Right cardiac atrium (tissue), 5 donors: ENCODE data around the gene ACTR2. TPM values are rescaled to one million over a fixed set of nuclear protein-coding genes. Genes with fewer than 3 reads are reported as not detected.

Source experiments
- ATAC-seq, 2 donors: fragments of 200-7000 bp; cut with Tn5 transposase; one replicate each; pipeline versions ENCODE4 v1.8.0 to v1.9.1; 2020; ENCODE audit warnings: moderate library complexity in 2 of 2, mild to moderate bottlenecking in 1 of 2
- DNase-seq, 3 donors: peaks; one replicate each; pipeline ENCODE4 v3.0.0-alpha.2; 2020
- H3K27ac ChIP-seq: one replicate; pipeline ENCODE4 v1.5.1; 2013; ENCODE audit warnings: mild to moderate bottlenecking, low read length, control low read depth, moderate library complexity
- H3K27me3 ChIP-seq: one replicate; pipeline ENCODE4 v1.6.1; 2013; ENCODE audit not compliant: control insufficient read depth, insufficient read depth
- H3K4me1 ChIP-seq: one replicate; pipeline ENCODE4 v1.6.1; 2013; ENCODE audit warnings: low read length; ENCODE audit not compliant: control insufficient read depth, insufficient read depth
- H3K4me3 ChIP-seq: one replicate; pipeline ENCODE4 v1.5.1; 2013; ENCODE audit warnings: low read length, control low read depth
- H3K9me3 ChIP-seq: one replicate; pipeline ENCODE4 v1.6.1; 2013; ENCODE audit warnings: low read length; ENCODE audit not compliant: control insufficient read depth
- WGBS: extraction: QIAGEN DNeasy Blood & Tissue Kit; methylation state at CpG from one replicate; pipeline ENCODE4 v1.1.7; 2013; 5-methylcytosine and 5-hydroxymethylcytosine counted together
- intact Hi-C, 4 donors: fragments of 100-400 bp; cut with DNase I; formaldehyde crosslinking; loops; one replicate each; pipeline versions ENCODE4 v1.11.0 to v1.14.0; 2022 to 2023
- polyA plus RNA-seq: library from polyadenylated mRNA; stranded (reverse); fragments of 200-250 nt; gene quantifications from one replicate; pipeline ENCODE4 v1.2.3, GENCODE V29; 2013
- total RNA-seq, 4 donors: library from RNA; stranded (reverse); fragmentation: NEBNext Ultra II Directional; extraction: Animal tissue kit (Norgen Biotek cat#: 25700); gene quantifications; one replicate each; pipeline ENCODE4 v1.2.1, GENCODE V29; 2021
- donor health status: healthy with polysubstance abuse.
- donor health status: DM: no; HTN: yes; CAD: no.
- donor health status: DM: no; HTN: no; CAD: no.
- donor health status: DM: no; HTN: yes; CAD: no; lungs with severe emphysema.
- donor health status: DM: yes; HTN: yes; CAD: no.

The ACTR2 gene
- total and polyA plus RNA-seq, 5 donors: 41.8 to 133 (median 112) TPM

DNA sequence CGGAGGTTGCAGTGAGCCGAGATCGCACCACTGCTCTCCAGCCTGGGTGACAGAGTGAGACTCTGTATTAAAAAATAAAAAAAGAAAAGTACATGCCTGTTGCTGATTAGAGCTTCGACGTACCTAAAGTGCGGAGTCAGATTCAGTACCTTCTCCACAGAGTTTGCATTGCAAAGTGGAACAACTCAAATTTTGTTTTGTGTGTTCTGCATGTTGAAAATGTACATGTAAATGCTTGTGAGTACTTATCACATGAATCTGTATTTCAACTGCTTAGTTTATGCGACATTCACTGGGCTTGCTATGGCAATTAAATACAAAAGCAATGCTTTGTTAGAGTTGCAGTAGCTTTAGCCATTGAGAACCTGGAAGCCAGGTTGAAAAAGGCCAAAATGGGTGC, 36.4 kb downstream of the ACTR2 start:
- DNase-seq (no peak), ATAC-seq (no peak)
- Histone ChIP-seq H3K27ac (no peak overlapping the region), H3K27me3 (no peaks in the 10 kb centered on the region), H3K9me3 (no peaks in the 10 kb centered on the region), H3K4me1 (no peaks in the 10 kb centered on the region), H3K4me3 (no peak overlapping the region)
- WGBS: 95% methylated on average over 7 of the region's 7 CpGs
- intact Hi-C loops: loop anchor here in 2 of 4 donors (5.0 kb wide), 2 partner anchors 288 to 308 kb away; no protein-coding TSS in a partner anchor

DNA sequence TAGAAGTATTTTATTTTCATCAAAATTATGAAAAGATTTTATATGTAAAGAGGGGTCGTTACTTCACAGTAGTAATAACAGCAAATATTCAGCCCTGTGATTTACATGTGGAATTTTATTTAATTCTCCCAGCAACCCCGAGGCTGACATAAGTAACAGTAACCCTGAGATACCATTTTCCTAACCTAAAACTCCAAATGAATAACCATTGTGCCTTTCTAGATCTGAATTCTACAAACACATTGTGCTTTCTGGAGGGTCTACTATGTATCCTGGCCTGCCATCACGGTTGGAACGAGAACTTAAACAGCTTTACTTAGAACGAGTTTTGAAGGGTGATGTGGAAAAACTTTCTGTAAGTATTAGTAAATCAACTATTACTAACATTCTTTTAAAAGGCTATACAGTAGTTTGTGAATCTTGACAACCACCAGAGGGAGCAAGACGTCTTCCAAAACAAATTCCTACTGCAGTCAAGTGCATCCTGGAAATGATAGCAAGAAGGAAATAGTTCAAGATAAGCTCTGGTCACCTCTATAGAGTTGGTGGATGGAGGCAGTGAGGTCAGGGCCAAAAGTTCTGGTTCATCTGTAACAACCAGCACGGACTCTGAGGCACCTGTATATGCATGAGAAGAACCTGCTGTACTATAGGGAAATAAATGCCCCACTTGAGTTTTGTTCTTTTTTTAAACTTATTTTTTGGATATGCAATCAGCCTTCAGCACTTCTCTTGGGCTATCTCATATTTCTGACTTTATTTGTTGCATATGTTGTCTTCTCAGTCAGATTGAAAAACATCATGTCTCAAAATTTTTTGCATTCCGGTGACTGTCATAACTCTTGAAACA, 37.4 kb downstream of the ACTR2 start:
- 40% methylated on average over 8 of the region's 8 CpGs for WGBS
- no peaks in the 10 kb centered on the region for H3K27me3 ChIP-seq
- no peak overlapping the region for H3K4me3 ChIP-seq
- no peaks in the 10 kb centered on the region for H3K9me3 ChIP-seq
- ATAC-seq (peak; percentile 78 to 79), DNase-seq (no peak)
- intact Hi-C loops: loop anchor here (5.0 kb wide), 4 partner anchors 167 to 307 kb away; partner anchors contain the start of gene SPRED2 (in 1 of the 4)
- no peak overlapping the region for H3K27ac ChIP-seq
- H3K4me1 ChIP-seq: no peaks in the 10 kb centered on the region

DNA sequence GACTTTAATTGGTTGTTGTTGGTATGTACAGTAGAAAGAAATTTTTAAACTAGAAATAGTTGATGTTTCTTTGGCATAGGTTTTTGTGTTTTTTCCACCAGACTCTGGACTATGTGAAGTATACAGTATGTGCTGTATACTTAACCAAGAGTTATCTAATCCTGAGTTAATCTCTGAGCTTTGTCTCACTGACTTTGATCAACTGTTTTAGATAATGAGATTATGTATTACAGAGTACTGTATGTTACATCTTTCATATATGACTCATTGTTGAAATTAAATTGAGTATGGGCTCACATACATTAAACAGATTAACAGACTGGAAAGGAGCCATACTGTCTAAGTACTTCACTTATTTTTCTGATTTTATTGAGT, 38.0 kb downstream of the ACTR2 start:
- Histone ChIP-seq H3K27ac (no peak overlapping the region), H3K4me1 (no peaks in the 10 kb centered on the region), H3K4me3 (no peak overlapping the region), H3K27me3 (no peaks in the 10 kb centered on the region), H3K9me3 (no peaks in the 10 kb centered on the region)
- DNase-seq (no peak), ATAC-seq (no peak)
- intact Hi-C loops: loop anchor here in 3 of 4 donors (5.0 kb wide), 4 partner anchors 167 to 307 kb away; partner anchors contain the start of gene SPRED2 (in 1 of the 3)

- WGBS: 97% methylated on average over 1 of the region's 1 CpG
- Histone ChIP-seq H3K9me3 (no peaks in the 10 kb centered on the region), H3K27me3 (no peaks in the 10 kb centered on the region), H3K27ac (no peak overlapping the region), H3K4me1 (no peaks in the 10 kb centered on the region), H3K4me3 (no peak overlapping the region)
- intact Hi-C loops: loop anchor here in 3 of 4 donors (5.0 kb wide), 4 partner anchors 165 to 305 kb away; partner anchors contain the start of gene SPRED2 (in 1 of the 3)
- DNase-seq: no peak
- ATAC-seq: no peak
Measured at GRCh38 chr2:65267008-65267407, 39.4 kb downstream of the ACTR2 start.

DNA sequence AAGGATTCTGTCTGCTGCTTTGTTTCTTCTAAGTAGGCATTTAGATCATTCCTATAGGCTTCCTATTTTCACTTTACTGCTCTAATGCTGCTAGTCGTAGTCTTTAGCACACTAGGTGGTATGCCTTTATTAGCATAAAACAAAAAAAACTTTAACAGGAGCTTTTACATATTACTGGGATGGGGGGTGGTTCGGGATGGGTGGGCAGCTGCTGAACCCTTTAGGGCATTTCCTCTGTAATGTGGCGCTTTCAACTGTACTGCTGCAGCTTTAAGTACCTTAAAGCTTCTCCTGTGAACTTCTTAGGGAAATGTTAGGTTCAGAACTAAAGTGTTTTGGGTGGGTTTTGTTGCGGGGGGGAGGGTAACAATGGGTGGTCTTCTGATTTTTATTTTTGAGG, 41.3 kb downstream of the ACTR2 start:
- DNase-seq: no peak
- no peaks in the 10 kb centered on the region for H3K27me3 ChIP-seq
- no peak overlapping the region for H3K4me3 ChIP-seq
- ATAC-seq: no peak
- intact Hi-C loops: loop anchor here in 3 of 4 donors (5.0 kb wide), 4 partner anchors 163 to 303 kb away; partner anchors contain the start of gene SPRED2 (in 1 of the 3)
- WGBS: 80% methylated on average over 4 of the region's 4 CpGs
- no peaks in the 10 kb centered on the region for H3K4me1 ChIP-seq
- H3K9me3 ChIP-seq: no peaks in the 10 kb centered on the region
- H3K27ac ChIP-seq: no peak overlapping the region

- WGBS: 98% methylated on average over 8 of the region's 8 CpGs
- Histone ChIP-seq H3K27me3 (no peaks in the 10 kb centered on the region), H3K27ac (no peak overlapping the region), H3K9me3 (no peaks in the 10 kb centered on the region), H3K4me3 (no peak overlapping the region), H3K4me1 (peaks cover 10% of the 10 kb centered on the region)
- ATAC-seq: no peak
- DNase-seq: no peak
- intact Hi-C loops: loop anchor here in 1 of 4 donors (10.0 kb wide), 1 partner anchor 161 kb away; the partner anchor contains the start of gene SPRED2
Measured at GRCh38 chr2:65273344-65273743, 45.7 kb downstream of the ACTR2 start.

DNA sequence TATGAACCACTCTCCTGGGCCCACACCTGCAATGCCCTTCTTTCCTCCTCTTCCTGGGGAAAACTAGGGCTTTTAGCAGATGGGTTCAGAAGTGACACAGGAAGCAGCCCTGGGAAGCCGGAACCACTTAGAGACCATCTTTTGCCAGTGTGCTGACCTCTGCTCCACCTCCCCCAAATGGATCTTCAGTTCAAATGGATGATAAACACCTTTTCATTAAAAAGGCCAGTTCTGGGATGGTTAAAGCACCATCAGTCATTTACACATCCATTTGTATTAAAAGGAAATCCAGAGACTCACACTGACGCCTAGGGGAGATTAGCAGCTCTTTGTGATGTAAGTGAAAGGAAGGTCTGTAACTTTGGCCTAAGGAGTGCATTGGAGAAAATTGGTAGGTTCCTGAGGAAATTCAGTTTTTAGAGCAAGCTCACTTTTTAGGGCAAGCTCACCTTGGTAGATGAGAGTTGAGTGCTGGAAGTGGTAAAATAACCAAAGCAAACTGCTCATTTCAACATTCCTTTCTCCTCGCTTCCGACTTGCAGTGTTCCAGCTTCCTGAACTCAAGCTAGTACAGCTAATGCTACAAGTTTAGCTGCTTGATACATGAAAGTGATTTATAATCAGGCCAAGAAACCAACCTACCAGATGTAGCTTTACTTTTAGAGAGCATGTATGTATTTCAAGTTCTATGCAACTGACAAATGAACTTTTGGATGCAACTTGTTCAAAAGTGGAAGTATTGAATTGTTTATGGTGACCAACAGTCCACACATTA, 47.7 kb downstream of the ACTR2 start:
- Histone ChIP-seq H3K4me3 (no peak overlapping the region), H3K4me1 (peaks cover 13% of the 10 kb centered on the region), H3K27me3 (no peaks in the 10 kb centered on the region), H3K9me3 (no peaks in the 10 kb centered on the region), H3K27ac (no peak overlapping the region)
- 64% methylated on average over 4 of the region's 4 CpGs for WGBS
- DNase-seq (no peak), ATAC-seq (no peak)
- intact Hi-C loops: loop anchor here in 1 of 4 donors (10.0 kb wide), 1 partner anchor 159 kb away; the partner anchor contains the start of gene SPRED2

GRCh38 chr2:65276609-65277008, 49.0 kb downstream of the ACTR2 start:
- 53% methylated on average over 5 of the region's 5 CpGs for WGBS
- intact Hi-C loops: loop anchor here in 1 of 4 donors (10.0 kb wide), 1 partner anchor 158 kb away; the partner anchor contains the start of gene SPRED2
- H3K4me3 ChIP-seq: no peak overlapping the region
- peak overlapping the region; percentile 32 for H3K27ac ChIP-seq
- peaks cover 13% of the 10 kb centered on the region for H3K4me1 ChIP-seq
- no peaks in the 10 kb centered on the region for H3K27me3 ChIP-seq
- ATAC-seq (no peak), DNase-seq (no peak)
- H3K9me3 ChIP-seq: no peaks in the 10 kb centered on the region

- no peak for ATAC-seq
- Histone ChIP-seq H3K4me1 (peaks cover 13% of the 10 kb centered on the region), H3K9me3 (no peaks in the 10 kb centered on the region), H3K27me3 (no peaks in the 10 kb centered on the region), H3K27ac (no peak overlapping the region), H3K4me3 (no peak overlapping the region)
- no peak for DNase-seq
- 65% methylated on average over 3 of the region's 3 CpGs for WGBS
- intact Hi-C loops: loop anchor here in 1 of 4 donors (10.0 kb wide), 1 partner anchor 158 kb away; the partner anchor contains the start of gene SPRED2
Measured at GRCh38 chr2:65277118-65277517, 49.5 kb downstream of the ACTR2 start.

- ATAC-seq: peak; percentile 45 to 54
- no peak for DNase-seq
- Histone ChIP-seq H3K9me3 (no peaks in the 10 kb centered on the region), H3K4me3 (no peak overlapping the region), H3K4me1 (peaks cover 16% of the 10 kb centered on the region), H3K27ac (no peak overlapping the region), H3K27me3 (no peaks in the 10 kb centered on the region)
- intact Hi-C loops: loop anchor here in 1 of 4 donors (10.0 kb wide), 1 partner anchor 157 kb away; the partner anchor contains the start of gene SPRED2
- WGBS: 69% methylated on average over 5 of the region's 5 CpGs
Measured at GRCh38 chr2:65277791-65278483, 50.3 kb downstream of the ACTR2 start.
